GM18498 (cell line): ENCODE measurements around the gene MTFR1L.
"Not testable (repeated sequence)": the region's sequence is repeated elsewhere in the genome, so short reads cannot be mapped to it uniquely, and the experiment has no call there.

Source experiments
- ATAC-seq: cut with Tn5 transposase; IDR thresholded peaks from one replicate; pipeline ENCODE4 v1.9.1; 2021; ENCODE audit warnings: mild to moderate bottlenecking, moderate library complexity; ENCODE audit not compliant: unreplicated experiment

MTFR1L gene

DNA sequence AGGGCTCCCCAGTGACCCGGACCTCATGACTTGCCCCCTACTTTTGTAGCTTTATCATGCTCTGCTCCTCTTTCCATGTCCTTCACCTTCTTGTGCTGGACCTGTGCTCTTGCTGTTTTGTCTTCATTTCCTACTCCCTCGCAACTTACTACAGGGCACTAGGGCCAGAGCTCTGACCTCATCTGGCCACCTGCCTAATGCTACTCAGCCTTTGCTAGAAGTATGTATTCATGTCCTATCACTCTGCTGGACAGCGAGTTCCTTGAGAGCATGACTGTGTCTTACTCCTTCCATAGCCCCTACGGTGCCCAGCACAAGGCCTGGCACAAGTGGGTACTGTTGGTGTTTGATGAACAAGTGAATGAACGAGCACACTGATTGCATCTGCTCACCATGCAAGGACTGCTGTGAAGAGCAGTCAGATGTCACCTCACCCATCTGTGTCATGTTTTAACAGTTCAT is 1.9 kb downstream of the MTFR1L start:
- no peak for ATAC-seq

DNA sequence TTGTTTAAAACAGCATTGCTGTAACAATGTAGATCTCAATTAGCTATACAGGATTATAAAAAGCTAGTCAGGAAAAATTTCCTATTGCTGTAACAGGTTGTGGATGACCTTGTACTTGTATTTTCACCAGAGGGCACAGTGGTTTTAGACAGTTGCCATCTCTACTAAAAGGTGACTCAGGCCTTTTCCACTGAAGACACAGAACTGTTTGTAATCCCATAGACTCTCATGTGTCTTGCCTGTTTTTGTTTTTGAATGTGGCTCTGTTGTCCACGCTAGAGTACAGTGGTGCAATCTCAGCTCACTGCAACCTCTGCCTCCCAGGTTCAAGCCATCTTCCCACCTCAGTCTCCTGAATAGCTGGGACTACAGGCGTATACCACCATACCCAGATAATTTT is 5.9 kb downstream of the MTFR1L start:
- ATAC-seq, result no peak

DNA sequence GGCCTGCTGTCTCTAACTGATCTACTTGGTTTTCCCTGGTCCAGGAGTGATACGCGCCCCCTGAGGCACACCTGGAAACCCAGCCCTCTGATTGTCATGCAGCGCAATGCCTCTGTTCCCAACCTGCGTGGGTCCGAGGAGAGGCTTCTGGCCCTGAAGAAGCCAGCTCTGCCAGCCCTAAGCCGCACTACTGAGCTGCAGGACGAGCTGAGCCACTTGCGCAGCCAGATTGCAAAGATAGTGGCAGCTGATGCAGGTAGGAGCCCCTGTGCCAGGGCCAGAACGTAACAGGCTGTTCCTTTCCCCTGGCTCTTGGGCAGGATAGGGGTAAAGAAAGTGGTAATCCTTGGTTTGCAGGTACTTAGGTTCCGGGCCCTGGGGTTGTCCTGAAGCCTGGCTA is 6.8 kb downstream of the MTFR1L start:
- ATAC-seq, result no peak

DNA sequence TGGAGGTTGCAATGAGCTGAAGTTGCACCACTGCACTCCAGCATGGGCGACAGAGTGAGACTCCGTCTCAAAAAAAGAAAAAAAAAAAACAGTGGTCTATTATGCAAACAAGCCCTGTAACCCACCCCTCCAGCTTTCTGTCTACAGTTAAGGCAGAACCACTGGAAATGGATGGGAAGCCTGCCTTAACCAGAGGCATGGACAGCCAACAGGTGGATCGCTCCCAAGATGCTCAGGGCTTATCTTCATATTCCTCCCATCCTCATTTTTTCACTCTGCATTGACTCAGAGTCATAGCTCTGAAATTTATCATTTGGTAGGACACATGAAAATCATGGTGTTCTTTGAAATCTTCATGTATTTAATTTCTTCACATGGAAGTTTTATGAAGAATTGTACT is 8.7 kb downstream of the MTFR1L start:
- no peak for ATAC-seq

DNA sequence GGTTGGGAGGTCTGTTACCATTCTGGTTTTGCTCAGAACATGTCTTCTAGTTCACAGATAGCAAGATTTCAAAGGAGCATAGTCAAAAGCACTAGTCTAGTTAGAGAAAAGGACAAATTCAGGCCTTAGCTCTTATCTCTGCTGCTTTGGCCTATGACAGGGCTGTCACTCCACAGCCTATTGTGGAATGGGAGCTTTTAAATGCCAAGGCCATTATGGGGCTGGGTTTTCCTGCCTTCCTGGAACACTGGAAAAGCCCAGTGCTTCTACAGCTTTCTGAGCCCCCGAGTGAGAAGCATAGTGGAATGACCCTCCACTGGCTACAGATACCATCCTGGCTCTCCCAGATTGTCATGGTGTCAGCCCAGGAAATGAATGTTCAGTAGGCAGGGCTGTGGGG is 9.3 kb downstream of the MTFR1L start:
- no peak for ATAC-seq

DNA sequence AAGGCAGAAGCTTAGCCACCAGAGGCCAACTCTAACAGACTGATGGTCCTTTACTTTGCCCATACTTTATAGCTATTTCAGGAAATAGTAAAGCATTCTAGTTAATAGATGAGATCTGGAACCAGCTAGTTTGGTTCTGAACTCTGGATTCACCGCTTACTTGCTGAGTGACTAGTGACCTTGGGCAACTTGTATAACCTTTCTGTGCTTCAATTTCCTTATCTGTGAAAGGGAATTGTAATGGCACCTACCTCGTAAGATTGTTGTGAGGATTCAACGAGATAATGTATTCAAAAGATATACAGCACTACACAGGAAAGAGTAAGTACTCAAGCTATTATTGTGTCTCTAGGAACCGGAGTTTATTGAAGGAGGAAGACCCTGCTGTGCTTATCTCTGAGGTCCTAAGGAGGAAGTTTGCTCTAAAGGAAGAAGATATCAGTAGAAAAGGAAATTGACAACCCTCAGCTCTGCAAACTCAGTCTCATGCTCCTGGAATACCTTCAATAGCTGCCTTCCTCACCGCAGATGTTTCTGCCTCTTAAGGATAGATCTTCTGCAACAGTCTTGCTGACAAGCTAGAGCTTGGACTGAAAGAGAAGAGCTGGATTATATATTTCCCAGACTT is 11.9 kb downstream of the MTFR1L start:
- no peak for ATAC-seq

DNA sequence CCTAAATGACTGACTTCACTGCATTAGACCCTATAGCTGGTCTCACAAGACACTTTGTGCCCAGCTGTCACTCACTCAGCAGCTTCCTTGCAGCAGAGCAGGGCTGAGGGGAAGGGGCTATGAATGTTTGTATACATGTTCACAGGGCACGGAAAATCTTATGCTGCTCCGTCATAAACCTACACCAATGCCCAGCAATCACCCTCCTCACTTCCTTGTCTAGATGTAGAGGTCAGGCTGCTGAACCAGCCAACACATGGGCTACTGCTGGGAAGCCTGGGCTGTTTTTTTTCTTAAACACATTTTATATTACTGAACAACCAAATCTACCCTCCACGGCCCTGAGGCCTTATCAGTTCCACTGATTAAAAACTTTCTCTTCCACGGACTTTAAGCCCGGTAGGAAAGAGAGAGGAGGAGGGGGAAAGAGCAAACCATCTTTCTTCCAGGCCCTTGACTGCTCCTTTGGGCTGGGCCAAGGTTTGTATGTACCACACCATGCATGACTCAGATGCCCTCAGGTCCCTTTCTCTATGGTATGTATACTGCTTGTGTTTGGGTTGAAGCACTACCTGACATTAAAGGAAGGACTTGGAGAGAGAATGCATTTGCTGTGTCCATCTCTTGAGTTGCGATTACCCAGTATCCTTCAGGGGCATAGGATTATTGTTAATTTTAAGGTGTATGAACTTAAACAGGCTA is 12.7 kb downstream of the MTFR1L start:
- no peak for ATAC-seq

DNA sequence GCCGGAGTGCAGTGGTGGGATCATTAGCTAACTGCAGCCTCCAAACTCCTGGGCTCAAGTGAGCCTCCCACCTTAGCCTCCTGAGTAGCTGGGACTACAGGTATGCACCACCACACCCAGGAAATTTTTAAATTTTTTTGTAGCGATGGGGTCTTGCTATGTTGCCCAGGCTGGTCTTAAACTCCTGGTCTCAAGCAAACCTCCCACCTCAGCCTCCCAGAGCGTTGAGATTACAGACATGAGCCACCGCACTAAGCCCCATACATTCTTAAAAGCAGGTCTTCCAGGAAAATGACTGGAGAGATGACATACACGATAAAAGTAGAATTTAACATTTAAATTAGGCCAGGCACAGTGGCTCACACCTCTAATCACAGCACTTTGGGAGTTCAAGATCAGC is 13.4 kb downstream of the MTFR1L start:
- no peak for ATAC-seq

DNA sequence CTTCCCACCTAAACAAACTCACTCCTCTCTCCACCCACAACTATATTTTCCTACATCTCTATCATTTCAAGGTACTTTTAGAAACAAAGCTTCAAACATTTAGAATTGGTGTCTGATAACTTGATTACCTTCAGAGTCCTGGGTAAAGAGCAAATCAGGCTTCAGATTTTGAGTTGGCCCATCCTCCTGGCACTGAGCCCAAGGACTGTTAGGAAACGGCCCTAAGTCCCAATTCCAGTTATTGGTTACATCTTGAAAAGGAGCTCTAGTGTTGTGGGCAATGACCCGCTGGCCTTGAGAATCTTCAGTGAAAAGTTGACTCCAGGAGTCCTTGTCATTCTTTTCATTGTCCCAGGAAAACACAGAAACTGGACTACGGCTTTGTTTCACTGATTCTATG is 15.1 kb downstream of the MTFR1L start:
- ATAC-seq, result no peak

DNA sequence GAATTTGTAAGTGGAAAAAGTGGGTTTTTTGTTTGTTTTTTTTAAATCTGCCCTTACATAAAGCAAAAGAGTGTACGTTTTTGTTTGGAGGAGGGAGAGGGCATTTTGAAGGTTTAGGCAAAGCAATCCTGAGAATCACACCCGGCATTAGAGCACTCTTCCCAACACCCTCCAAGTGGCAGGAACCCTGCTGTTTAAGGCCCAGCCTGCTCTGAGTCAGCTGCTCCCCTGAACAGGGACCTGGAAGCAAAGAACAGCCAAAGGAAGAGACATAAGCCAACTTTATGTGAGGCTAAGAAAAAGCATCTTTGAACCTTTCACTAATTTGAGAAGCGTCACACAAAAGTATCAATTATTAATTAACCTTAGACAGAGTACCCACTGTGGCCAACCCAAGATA is 16.9 kb downstream of the MTFR1L start:
- ATAC-seq, result no peak

DNA sequence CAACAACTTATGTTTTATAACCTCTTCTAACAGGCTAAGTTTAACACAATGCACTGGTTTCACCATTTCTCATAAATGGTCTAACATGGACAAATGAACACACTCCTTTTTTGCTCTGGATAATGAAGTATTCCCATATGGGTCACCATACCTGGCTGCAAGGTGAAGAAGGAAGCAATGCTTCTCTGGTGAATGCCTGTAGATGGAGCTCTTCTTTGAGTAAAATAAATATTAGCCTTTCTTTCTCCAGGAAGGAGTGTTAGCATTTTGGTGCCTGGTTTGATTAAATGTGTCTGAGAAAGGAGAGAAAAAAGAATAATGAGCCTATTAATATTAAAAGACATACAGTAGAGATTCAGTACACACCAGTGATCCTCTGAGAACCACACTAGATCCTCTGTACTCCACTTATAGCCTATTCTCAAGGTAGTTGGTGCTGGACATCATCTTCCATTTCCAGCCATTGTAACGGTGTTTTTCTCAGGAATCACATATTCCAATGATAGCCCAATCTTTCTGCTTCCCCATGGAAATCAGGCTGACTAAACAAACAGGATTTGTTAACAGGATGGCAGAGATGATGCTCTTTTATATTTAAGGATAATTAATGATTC is 17.6 kb downstream of the MTFR1L start:
- no peak for ATAC-seq

DNA sequence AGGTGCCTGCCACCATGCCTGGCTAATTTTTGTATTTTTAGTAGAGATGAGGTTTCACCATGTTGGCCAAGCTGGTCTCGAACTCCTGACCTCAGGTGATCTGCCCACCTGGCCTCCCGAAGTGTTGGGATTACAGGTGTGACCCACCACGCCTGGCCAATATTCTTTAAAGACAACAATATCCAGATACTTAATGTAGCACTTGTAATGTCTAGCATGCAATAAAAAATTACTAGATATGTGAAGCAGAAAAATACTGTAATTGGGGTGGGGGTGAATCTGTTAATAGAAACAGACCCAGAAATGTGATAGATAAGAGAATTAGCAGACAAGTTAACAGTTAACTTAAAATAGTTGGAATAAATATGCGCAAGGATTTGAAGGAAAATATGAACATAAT is 20.1 kb downstream of the MTFR1L start:
- ATAC-seq, result not testable (repeated sequence)

DNA sequence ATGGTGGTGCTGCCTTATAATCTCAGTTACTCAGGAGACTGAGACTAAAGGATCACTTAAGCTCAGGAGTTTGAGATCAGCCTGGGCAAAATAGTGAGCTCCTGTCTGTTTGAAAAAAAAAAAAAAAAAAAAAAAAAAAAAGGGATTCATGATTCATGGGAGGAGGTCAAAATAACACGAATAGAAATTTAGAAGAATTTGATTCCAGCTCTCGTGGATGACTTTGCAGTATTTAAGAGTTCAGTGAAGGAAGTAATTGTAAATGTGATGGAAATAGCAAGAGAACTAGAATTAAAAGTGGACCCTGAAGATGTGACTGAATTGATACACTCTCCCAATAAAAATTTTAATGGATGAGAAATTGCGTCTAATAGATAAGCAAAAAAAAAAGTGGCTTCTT is 23.7 kb downstream of the MTFR1L start:
- ATAC-seq, result no peak

DNA sequence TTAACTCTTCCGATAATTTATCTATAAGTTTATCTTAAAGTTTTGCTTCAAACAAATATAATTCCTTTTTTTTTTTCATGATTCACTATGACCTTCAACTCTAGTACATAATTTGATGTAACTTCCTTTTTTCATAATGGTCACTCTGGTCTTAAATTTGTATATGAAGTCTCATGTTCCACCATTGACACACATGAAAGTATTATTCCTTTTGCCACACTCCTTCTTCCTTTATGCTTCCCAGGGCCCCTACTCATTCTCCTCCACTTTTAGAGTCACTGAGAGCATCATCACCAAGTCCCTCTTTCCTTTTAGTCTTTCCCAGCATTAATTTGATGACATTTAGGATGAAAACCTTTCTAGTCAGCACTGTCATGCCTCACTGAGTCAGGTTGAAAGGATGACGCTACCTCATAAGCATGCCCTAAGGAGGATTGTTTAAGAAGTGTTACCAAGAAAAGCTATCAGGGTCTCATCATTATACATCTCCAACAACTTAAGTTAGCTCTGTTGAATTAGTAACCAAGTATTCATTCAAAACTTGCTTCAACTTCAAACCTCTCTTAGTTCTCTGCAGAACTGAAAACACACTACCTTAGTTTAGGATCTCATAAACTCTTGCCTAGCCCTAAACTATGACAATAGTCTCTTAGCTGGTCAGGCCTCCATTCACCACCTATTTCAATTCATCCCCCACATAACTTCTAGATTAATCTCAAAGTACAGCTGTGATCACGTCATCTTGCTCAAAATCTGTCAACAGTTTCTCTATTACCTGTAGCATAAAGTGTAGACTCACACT is 25.0 kb downstream of the MTFR1L start:
- ATAC-seq, result no peak

DNA sequence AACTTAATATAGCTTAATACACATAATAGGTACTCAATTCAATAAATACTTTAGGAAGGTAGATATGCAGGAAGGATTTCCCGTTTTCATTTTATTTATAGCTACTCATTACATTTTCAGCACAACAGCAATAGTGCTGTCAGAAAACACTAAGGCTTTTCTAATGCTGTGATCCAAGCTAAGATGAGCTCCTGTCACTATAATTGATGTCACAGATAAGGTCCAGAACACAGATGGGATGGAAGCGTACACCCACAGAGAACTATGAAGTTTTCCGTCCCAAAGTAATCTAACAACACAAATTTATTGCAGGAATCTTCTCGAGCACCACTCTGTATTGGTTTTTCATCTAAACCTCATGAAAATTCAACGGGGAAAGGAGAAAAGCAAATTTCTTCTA is 25.9 kb downstream of the MTFR1L start:
- no peak for ATAC-seq

DNA sequence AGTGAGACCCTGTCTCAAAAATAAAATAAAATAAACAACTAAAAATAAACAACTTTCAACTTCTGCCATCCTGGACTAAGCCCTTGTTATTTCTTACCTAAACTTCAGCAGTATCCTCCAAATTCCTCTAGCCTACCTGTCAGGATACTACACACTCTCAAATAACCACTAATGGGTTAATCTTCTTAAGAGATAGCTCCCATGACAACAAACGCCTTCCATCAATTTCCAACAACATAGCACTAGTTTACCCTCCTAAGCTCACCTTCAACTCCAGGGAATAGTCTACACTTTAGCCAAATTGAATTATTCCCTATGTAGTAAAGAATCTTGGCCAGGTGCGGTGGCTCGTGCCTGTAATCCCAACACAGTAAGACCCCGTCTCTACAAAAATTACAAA is 28.2 kb downstream of the MTFR1L start:
- no peak for ATAC-seq

DNA sequence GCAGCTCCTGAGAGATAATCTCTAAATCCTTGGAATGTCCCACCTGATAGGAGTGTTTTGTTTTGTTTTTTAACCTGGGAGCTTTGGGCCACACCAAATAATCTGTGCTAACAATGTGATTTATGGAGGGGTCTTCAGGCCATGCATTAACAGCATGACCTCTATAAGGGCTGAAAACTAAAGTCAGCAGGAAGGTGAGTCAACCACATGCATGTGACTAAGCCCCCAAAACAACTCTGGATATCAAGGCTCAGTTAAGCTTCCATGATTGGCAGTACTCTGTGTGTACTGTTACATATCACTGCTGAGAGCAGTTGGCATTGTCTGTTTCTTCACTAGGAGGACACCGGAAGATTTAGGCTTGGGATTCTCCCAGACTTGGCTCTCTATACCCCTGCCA is 28.8 kb downstream of the MTFR1L start:
- ATAC-seq, result no peak

DNA sequence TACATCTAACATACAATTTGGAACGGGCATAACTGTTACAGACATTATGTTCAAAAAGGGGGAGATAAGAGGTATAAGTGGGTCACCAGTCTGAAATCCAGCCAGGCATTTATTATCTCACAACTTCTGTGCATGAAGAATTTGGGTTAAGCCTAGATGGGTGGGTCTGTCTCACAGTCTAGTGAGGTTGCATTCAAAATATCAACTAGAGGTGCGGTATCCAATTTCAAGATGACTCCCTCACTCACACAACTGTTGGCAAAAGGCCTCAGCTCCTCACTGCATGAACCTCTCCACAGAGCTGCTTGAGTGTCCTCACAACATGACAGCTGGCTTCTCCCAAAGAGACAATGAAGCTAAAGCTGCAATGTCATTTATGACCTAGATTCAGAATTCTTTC is 34.8 kb downstream of the MTFR1L start:
- ATAC-seq, result no peak

DNA sequence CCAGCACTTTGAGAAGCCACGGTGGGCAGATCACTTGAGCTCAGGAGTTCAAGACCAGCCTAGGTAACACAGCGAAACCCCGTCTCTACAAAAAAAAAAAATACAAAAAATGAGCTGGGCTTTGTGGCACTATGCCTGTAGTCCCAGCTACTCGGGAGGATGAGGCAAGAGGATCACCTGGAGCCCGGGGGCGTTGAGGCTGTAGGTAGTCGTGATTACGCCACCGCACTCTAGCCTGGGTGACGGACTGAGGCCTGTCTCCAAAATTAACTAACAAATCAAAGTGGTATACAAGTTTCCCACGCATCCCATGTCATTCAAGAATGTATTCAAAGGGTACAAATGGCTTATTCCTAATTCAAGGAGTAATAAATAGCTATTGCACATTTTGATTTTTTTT is 37.1 kb downstream of the MTFR1L start:
- ATAC-seq, result no peak

DNA sequence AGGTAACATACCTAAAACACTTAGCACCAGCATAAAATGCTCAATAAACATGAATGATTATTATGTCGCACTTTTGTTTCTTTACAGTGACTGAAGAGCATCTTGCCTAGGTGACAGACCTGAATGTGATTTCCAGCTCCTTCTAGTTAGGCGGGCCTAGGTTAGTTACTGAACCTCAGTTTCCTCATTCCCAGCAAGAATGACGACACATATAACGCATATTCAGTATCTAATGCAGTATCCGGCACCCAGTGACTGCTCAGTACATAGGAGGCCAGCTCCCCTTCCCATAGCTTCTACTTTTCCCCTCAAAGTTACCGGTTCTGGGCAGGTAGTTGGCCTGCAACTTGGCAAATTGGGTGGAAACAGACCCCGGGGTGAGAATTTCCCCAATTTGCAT is 38.7 kb downstream of the MTFR1L start:
- no peak for ATAC-seq

DNA sequence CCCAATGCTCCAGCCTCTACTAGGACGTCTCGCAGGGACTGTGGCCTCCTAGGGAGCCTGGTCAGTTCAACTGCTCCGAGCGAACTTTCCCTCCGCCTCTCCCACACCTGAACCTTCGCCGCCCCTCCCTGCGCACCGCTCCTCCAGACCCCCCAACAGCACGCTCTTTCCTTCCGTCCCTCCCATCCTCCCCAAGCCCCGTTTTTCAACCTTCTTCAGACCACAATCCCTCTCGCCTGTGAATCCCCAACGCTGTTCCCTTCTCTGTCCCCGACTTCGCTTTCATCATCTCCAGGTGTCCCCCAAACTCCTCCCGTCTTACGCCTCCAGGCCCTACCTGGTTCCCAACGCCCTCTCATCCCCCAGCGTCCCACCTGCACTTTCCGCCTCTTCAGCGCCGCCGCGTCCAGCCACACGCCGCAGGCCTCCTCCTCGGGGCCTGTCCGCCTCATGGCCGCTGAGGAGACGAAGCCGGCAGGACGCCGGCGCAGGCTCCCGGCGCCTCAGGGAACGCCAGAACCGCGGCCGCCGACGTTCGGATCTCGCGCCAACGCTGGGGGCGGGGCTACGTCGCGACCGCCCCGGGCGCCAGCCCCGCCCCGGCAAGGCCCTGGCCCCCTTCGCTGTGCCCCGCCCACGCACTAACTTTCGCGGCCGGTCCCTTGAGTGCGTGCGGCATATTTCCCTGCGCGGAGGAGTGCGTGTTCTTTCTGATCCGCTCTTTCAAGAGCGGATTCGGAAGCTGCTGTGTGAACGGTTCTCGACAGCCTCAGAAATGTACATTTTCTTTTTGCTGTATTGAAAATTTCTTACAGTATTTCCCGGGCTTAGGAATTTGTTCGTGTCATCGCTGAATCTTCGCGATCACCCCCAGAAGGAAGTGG is 39.4 kb downstream of the MTFR1L start, which contains the start of gene AUNIP:
Gene AUNIP (minus strand): TSS at position 552 of the 884 bp plus-strand sequence. CDS start 100 bp downstream, at position 452.
- ATAC-seq, result peak; percentile 96
